Coronary artery (tissue), 2 donors: ENCODE measurements around the gene NOLC1.

Source experiments
- DNase-seq: peaks from one replicate; pipeline ENCODE4 v3.0.0-alpha.2; 2017; ENCODE audit warnings: low spot score
- H3K27ac ChIP-seq, 2 donors: fragments of 200-600 bp; sonication (generic); one replicate each; pipeline ENCODE4 v1.5.1; 2016 to 2019
- H3K4me3 ChIP-seq: fragments of 200-600 bp; sonication (generic); 2 replicates; pipeline ENCODE4 v1.5.1; 2016; ENCODE audit warnings: mild to moderate bottlenecking, moderate library complexity
- CTCF ChIP-seq: fragments of 200-600 bp; sonication (generic); IDR thresholded peaks from one replicate; pipeline ENCODE4 v1.5.1; 2019; ENCODE audit warnings: antibody characterized with exemption

NOLC1 gene

GRCh38 chr10:102135956-102136526 is 16.1 kb upstream of the NOLC1 start:
- H3K27ac ChIP-seq: no peak overlapping the region
- TF ChIP-seq CTCF: no peak
- DNase-seq: no peak
- no peak overlapping the region for H3K4me3 ChIP-seq

GRCh38 chr10:102139281-102140110 is 12.7 kb upstream of the NOLC1 start:
- TF ChIP-seq CTCF: no peak
- Histone ChIP-seq H3K4me3 (no peak overlapping the region), H3K27ac (no peak overlapping the region)
- DNase-seq: no peak

- Histone ChIP-seq H3K4me3 (no peak overlapping the region), H3K27ac (no peak overlapping the region)
- no peak for TF ChIP-seq CTCF
- DNase-seq: no peak
These were observed 12.0 kb upstream of the NOLC1 start for GRCh38 chr10:102140218-102140617.

GRCh38 chr10:102140913-102141540 is 11.2 kb upstream of the NOLC1 start:
- Histone ChIP-seq H3K27ac (no peak overlapping the region), H3K4me3 (no peak overlapping the region)
- no peak for DNase-seq
- no peak for TF ChIP-seq CTCF

GRCh38 chr10:102141583-102142107 is 10.5 kb upstream of the NOLC1 start:
- TF ChIP-seq CTCF: no peak
- no peak overlapping the region for H3K4me3 ChIP-seq
- H3K27ac ChIP-seq: no peak overlapping the region
- DNase-seq: no peak

- Histone ChIP-seq H3K4me3 (no peak overlapping the region), H3K27ac (no peak overlapping the region)
- TF ChIP-seq CTCF: no peak
- DNase-seq: no peak
These were observed 5.2 kb upstream of the NOLC1 start for GRCh38 chr10:102146971-102147428.
